CD1c-positive myeloid dendritic cell (primary cell): Measurements from ENCODE around the gene DAPK3.
A peak's percentile ranks its signal among the peaks of the same experiment; 100 is the strongest.
"Not testable (repeated sequence)": the region's sequence is repeated elsewhere in the genome, so short reads cannot be mapped to it uniquely, and the experiment has no call there.

Source experiments
- DNase-seq: peaks from one replicate; pipeline ENCODE4 v3.0.0-alpha.2; 2016; ENCODE audit errors: extremely low spot score

The DAPK3 gene

GRCh38 chr19:3970808-3971598, at the start of gene DAPK3:
DAPK3 (minus strand) TSS chr19:3971099; CDS start chr19:3969735, 1,364 bp downstream.
- DNase-seq = peak; percentile 97

DNA sequence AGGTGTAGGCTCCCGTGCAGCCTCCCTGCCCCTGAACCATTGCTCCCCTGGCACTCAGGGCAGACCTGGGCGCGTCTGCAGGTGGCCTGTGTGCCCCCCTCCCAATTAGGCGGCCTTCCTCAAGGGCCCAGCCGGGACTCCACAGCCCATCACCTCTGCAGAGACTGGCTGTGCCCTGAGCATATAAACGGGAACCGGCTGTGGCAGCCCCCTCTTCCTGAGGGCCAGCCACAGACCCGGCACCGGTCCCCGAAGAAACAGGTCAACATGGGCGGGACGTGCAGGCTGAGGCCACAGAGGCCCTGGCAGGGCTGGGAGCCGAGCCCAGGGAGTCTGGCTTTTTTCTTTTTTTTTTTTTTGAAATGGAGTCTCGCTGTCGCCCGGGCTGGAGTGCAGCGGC, 48.7 kb upstream of the DAPK3 start:
- DNase-seq = no peak

DNA sequence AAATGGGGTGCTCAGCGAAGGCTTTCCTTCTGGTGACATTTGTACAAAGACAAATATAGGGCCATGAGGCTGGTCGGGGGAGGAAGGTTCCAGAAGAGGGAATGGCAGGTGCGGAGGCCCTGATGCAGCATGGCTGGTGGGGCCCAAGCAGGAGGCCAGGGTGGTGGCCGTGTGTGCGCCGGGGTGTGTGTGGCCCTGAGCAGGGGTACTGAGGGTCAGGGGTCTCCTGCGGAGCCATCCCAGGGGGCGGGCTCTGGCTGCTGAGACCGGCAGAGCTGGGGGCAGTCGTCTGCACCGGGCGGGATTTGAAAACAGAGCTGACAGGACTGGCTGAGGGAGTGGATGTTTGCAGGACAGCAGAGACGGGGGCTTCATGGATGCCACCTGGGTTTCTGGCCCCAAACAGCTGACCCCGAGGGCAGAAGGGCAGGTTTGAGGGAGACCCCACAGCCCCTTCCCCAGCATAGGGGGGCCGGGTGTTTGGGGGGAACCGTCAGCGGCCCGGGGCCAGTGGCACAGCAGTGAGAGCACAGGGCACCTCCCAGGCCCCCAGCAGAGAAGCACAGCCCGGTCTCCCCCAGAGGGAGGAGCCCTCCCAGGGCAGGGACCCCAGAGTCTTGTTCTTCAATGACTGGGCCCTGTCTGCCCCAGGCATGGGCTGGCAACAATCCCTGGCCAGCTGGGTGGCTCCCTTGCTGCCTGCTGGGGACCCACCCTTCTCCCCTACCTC, 48.0 kb upstream of the DAPK3 start:
- DNase-seq = no peak

GRCh38 chr19:4018140-4018613, 47.3 kb upstream of the DAPK3 start:
- no peak for DNase-seq

- DNase-seq = no peak
These were observed 46.2 kb upstream of the DAPK3 start for GRCh38 chr19:4016903-4017638.

DNA sequence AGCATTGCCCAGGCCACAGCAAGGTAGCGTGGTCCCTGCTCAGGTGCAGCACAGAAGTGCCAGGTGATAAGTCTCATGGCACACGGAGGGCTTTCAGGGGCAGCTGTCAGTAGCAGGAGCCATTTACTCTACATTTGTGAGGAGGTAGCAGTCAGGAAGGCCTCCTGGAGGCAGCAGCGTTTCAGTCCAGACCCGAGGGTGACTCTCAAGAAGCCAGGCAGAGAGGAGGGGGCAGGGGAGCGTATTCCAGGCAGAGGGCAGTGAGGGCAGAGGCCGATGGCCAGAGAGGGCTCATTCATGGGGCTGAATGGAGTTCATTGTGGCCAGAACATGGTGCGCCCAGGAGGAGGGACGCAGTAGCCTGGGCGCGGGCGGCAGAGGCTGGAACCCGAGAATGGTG, 45.6 kb upstream of the DAPK3 start:
- DNase-seq = no peak

GRCh38 chr19:4015705-4016402, 45.0 kb upstream of the DAPK3 start:
- DNase-seq = no peak

DNA sequence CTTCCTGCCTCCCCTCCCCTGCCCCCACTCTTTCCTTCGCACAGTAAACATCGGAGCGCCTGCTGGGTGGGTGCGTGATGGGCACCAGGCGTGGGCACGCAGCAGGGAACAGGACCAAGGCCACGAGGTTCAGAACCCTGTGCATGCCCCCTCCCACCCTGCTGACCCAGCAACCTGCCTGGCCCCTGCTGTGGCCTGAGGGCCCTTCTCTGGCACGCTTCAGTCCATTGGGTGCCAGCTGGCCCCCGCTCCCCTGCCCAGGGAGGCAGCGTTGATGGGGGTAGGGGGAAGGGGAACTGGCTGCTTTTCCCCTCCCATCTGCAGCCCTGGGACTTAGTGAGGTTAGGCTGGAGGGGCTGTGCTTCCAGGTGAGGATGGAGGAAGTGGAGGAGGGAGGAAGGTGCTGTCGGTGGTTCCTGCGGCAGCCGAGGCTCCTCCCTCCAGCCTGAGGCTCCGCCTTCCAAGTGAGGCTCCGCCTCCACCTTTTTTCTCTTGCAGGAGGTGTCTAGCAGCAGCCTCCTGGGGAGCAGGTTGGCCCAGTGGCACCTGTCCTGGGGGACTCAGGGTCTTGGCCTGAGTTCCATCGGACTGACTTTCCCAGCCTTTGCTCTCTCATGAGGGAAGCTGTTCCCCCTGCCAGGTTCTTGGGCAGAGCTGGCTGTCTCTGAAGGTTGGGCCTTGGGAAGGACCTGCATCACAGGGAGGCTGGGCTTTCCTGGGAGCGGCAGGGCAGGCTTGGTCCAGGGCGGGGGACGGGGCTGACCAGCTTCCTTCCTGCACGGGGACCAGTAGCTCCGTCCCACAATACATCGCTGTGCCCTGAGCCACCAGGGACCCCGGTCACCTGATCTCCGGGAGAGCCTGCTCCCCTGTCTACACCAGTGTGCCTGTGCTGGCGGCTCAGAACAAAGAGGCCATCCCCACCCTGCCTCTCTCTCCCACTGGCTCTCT, 43.9 kb upstream of the DAPK3 start:
- no peak for DNase-seq

DNA sequence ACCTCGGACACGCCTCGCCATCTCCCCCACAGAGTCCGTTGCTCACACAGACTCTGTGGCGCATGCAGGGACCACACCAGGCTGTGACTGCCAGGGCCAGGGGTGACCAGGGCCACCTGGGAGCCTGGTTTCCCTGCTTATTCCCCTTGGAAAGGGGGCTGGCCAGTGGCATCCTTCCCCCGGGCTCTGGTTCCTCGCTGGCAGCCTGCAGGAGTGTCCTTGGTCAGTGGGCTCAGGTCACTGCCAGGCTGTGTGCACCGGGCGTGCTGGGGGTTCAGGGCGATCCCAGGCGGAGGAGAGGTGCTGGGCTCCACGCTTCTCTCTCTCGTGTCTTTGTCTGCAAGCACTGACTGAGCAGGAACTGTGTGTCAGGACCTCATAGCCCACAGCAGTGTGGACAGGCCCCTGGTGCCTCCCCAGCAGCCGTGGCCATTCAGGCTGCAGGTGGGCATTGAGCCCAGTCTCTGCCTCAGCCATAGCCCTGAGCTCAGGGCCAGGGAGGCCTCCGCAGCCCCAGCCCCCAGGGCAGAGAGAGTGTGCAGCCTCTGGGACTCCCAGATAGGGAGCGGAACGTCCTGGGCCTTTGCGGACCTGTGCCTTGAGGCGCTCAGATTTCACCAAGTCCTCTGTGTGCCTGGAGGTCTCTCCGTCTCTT, 43.1 kb upstream of the DAPK3 start:
- no peak for DNase-seq

- DNase-seq = no peak
These were observed 42.2 kb upstream of the DAPK3 start for GRCh38 chr19:4012975-4013634.

DNA sequence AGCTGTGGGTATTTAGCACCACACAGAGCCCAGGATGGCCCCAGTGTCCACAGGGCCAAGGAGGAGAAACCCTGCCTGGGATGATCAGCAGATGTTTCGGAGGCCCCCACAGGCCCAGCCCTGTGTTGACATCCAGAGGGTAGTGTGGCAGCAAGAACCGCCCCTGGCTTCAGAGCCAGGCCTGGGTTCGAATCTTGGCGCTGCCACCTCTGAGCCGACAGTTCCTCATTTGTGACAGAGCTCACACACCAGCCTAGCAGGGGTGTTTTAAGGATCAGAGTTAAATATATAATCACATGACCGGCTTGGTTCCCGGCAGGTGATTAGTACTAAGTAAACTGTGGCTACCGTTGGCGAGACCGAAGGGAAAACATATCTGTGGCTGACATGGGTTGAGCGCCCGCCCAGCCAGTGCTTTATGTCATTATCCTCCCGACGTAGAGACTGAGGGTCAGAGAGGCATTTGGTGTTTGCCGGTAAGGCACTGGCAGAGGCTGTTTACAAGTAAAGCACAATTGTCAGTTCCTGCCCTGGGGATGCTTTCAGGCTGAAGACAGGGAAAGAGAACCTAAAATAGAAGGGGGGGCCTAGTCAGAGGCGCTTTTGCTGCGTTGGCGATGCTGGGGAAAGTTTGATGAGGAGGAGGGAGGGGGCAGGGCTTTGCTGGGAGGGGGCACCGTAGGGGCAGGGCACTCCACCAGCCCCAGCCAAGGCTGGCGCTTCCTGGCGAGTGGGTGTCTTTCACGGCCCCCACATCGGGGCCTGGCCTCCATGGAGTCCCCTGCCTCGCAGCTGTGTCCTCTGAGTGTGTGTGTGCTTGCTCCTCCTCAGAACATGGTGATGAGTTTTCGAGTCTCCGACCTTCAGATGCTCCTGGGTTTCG, 41.4 kb upstream of the DAPK3 start:
- no peak for DNase-seq

DNA sequence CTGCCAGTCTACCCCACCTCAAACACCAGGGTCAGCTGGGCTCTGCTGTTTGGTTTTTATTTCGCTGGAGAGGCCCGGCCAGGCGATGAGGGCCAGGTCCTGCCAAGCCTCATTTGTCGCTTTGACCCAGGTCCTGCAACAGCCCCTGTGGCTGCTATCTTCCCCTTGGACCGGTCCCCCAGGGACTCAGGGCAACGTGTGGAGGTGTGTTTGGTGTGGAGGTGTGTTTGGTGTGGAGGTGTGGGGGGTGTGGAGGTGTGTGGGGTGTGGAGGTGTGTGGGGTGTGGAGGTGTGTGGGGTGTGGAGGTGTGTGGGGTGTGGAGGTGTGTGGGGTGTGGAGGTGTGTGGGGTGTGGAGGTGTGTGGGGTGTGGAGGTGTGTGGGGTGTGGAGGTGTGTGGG, 40.5 kb upstream of the DAPK3 start:
- not testable (repeated sequence) for DNase-seq

DNA sequence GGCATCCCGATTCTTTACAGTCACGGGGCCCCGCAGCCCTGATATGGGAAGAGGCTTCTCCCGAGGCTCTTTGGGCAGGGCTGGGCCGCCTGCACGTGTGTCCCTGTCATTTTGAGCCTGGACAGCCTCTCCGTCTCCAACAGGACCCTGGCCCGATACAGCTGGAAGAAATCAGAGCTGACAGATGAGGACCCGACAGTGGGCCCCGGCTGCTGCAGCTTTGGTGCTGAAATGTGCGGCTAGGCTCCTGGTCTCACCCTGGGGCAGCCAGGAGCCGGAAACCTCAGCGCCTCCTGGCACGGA, 39.9 kb upstream of the DAPK3 start:
- no peak for DNase-seq

GRCh38 chr19:4009990-4010807, 39.3 kb upstream of the DAPK3 start:
- DNase-seq = no peak

GRCh38 chr19:4007836-4008539, 37.1 kb upstream of the DAPK3 start:
- DNase-seq = no peak

DNA sequence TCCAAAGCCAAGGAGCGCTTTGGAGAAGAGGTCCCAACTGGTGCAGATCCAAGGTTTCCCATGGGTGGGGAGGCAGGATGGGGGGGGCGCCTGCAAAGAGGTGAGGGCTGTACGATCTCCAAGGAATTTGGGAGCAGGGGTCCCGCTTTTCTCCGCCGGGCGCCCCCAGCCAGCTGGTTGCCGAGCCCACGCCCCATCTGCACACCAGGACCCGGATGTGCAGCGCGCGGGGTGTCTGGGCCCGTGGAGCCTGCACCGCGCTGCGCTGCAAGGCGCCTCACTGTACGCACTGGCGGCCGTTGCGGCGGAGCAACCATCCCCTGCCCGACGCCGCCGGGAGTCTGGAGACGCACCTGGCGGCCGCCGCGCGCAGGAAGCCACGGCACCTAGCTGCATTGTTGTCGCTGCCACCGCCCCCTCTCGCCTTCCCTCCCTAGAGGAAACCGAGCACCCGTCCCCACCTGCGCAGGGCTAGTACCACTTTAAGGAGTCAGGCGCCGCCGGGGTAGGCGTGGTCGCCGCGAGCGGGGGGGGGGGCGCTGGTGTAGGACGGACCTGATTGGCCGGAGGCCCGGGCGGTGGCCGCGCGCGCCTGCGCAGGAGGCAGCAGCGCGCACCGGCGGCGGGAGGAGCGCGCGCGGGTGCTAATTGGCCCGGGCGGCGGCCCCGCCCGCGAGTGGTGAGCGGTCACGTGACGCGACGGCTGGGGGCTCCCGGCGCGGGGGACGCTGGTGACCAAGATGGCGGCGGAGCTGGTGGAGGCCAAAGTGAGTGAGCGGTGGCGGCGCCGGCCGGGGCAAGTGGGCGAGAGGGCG, 36.3 kb upstream of the DAPK3 start, which contains the start of gene PIAS4:
Gene PIAS4 (plus strand): TSS at position 716 of the 815 bp plus-strand sequence. CDS start 25 bp downstream, at position 741.
- peak; percentile 99 for DNase-seq
